ENCODE results near the gene NFKBIL1.

GRCh38 chr6:31574106-31575061 is 27.0 kb downstream of the NFKBIL1 start:
- TF ChIP-seq CTCF (IDR thresholded peaks at IDR 0.05) (no peak), POLR2A (IDR thresholded peaks at IDR 0.05) (no peak)

All from body of pancreas (tissue), 4 donors.